ENCODE data around the gene INSYN2B.

INSYN2B gene

GRCh38 chr5:169934990-169935389, 45.3 kb downstream of the INSYN2B start:
- in situ Hi-C loops (cut with MboI; ENCODE audit: low sequenced_read_pairs): no loop called here

- in situ Hi-C loops (cut with MboI; ENCODE audit: low sequenced_read_pairs): no loop called here
Measured at GRCh38 chr5:169933616-169934015, 46.7 kb downstream of the INSYN2B start.

- in situ Hi-C loops (cut with MboI; ENCODE audit: low sequenced_read_pairs): no loop called here
Measured at GRCh38 chr5:169933127-169933526, 47.2 kb downstream of the INSYN2B start.

GRCh38 chr5:169923988-169924387, 56.3 kb downstream of the INSYN2B start:
- in situ Hi-C loops (cut with MboI; ENCODE audit: low sequenced_read_pairs): no loop called here

- in situ Hi-C loops (cut with MboI; ENCODE audit: low sequenced_read_pairs): no loop called here
Measured at GRCh38 chr5:169922474-169922873, 57.8 kb downstream of the INSYN2B start.

- in situ Hi-C loops (cut with MboI; ENCODE audit: low sequenced_read_pairs): no loop called here
Measured at GRCh38 chr5:169921949-169922348, 58.3 kb downstream of the INSYN2B start.

GRCh38 chr5:169921384-169921783, 58.9 kb downstream of the INSYN2B start:
- in situ Hi-C loops (cut with MboI; ENCODE audit: low sequenced_read_pairs): no loop called here

- in situ Hi-C loops (cut with MboI; ENCODE audit: low sequenced_read_pairs): no loop called here
Measured at GRCh38 chr5:169920474-169920873, 59.8 kb downstream of the INSYN2B start.

GRCh38 chr5:169918228-169918627, 62.1 kb downstream of the INSYN2B start:
- in situ Hi-C loops (cut with MboI; ENCODE audit: low sequenced_read_pairs): no loop called here

GRCh38 chr5:169917500-169917899, 62.8 kb downstream of the INSYN2B start:
- in situ Hi-C loops (cut with MboI; ENCODE audit: low sequenced_read_pairs): no loop called here

- in situ Hi-C loops (cut with MboI; ENCODE audit: low sequenced_read_pairs): no loop called here
Measured at GRCh38 chr5:169914766-169915165, 65.5 kb downstream of the INSYN2B start.

GRCh38 chr5:169913479-169913878, 66.8 kb downstream of the INSYN2B start:
- in situ Hi-C loops (cut with MboI; ENCODE audit: low sequenced_read_pairs): no loop called here

- in situ Hi-C loops (cut with MboI; ENCODE audit: low sequenced_read_pairs): no loop called here
Measured at GRCh38 chr5:169911448-169912212, 68.7 kb downstream of the INSYN2B start.

- in situ Hi-C loops (cut with MboI; ENCODE audit: low sequenced_read_pairs): no loop called here
Measured at GRCh38 chr5:169910393-169910792, 69.9 kb downstream of the INSYN2B start.

GRCh38 chr5:169909945-169910344, 70.3 kb downstream of the INSYN2B start:
- in situ Hi-C loops (cut with MboI; ENCODE audit: low sequenced_read_pairs): no loop called here

- in situ Hi-C loops (cut with MboI; ENCODE audit: low sequenced_read_pairs): no loop called here
Measured at GRCh38 chr5:169908864-169909263, 71.4 kb downstream of the INSYN2B start.

GRCh38 chr5:169906745-169907649, 73.3 kb downstream of the INSYN2B start:
- in situ Hi-C loops (cut with MboI; ENCODE audit: low sequenced_read_pairs): no loop called here

- in situ Hi-C loops (cut with MboI; ENCODE audit: low sequenced_read_pairs): no loop called here
Measured at GRCh38 chr5:169905017-169905416, 75.3 kb downstream of the INSYN2B start.

- in situ Hi-C loops (cut with MboI; ENCODE audit: low sequenced_read_pairs): no loop called here
Measured at GRCh38 chr5:169904508-169904907, 75.8 kb downstream of the INSYN2B start.

- in situ Hi-C loops (cut with MboI; ENCODE audit: low sequenced_read_pairs): no loop called here
Measured at GRCh38 chr5:169904059-169904458, 76.2 kb downstream of the INSYN2B start.

GRCh38 chr5:169901896-169902295, 78.4 kb downstream of the INSYN2B start:
- in situ Hi-C loops (cut with MboI; ENCODE audit: low sequenced_read_pairs): no loop called here

- in situ Hi-C loops (cut with MboI; ENCODE audit: low sequenced_read_pairs): no loop called here
Measured at GRCh38 chr5:169897481-169897880, 82.8 kb downstream of the INSYN2B start.

Measured in HL-60/S4 treated with phorbol 12-myristate 13-acetate at 8.2 ng/mL for 4 days and 3 days (cell line).